GM23248 (cell line): ENCODE measurements around the gene CPNE2. TPM values are rescaled to one million over a fixed set of nuclear protein-coding genes. Genes with fewer than 3 reads are reported as not detected.
"Not testable (repeated sequence)": the region's sequence is repeated elsewhere in the genome, so short reads cannot be mapped to it uniquely, and the experiment has no call there.

Experiments used
- DNase-seq: peaks from one replicate; pipeline ENCODE4 v3.0.0-alpha.2; 2015
- H2AFZ ChIP-seq: fragments of 200-600 bp; sonication (generic); 2 replicates; pipeline ENCODE4 v1.6.1; 2016; ENCODE audit warnings: antibody characterized with exemption
- H3F3A ChIP-seq: fragments of 200-600 bp; sonication (generic); 2 replicates; pipeline ENCODE4 v1.6.1; 2016; ENCODE audit warnings: mild to moderate bottlenecking, antibody characterized with exemption, mixed run types; ENCODE audit not compliant: insufficient read depth
- H3K27ac ChIP-seq: fragments of 200-600 bp; sonication (generic); 2 replicates; pipeline ENCODE4 v1.5.1; 2016; ENCODE audit warnings: mild to moderate bottlenecking
- H3K27me3 ChIP-seq: fragments of 200-600 bp; sonication (generic); replicated peaks from 2 replicates; pipeline ENCODE4 v1.6.1; 2016; ENCODE audit warnings: mild to moderate bottlenecking; ENCODE audit not compliant: insufficient read depth
- H3K36me3 ChIP-seq: fragments of 200-600 bp; sonication (generic); 2 replicates; pipeline ENCODE4 v1.6.1; 2016; ENCODE audit warnings: low read depth, mild to moderate bottlenecking
- H3K4me1 ChIP-seq: fragments of 200-600 bp; sonication (generic); 2 replicates; pipeline ENCODE4 v1.6.1; 2016; ENCODE audit warnings: mild to moderate bottlenecking; ENCODE audit not compliant: insufficient read depth
- H3K4me2 ChIP-seq: fragments of 200-600 bp; sonication (generic); one replicate; pipeline ENCODE4 v1.6.1; 2016; ENCODE audit warnings: mild to moderate bottlenecking; ENCODE audit not compliant: unreplicated experiment
- H3K4me3 ChIP-seq: fragments of 200-600 bp; sonication (generic); 2 replicates; pipeline ENCODE4 v1.5.1; 2016; ENCODE audit warnings: mild to moderate bottlenecking
- H3K79me2 ChIP-seq: fragments of 200-600 bp; sonication (generic); 2 replicates; pipeline ENCODE4 v1.6.1; 2016; ENCODE audit warnings: mild to moderate bottlenecking; ENCODE audit not compliant: insufficient read depth
- H3K9ac ChIP-seq: fragments of 200-600 bp; sonication (generic); 2 replicates; pipeline ENCODE4 v1.6.1; 2016; ENCODE audit warnings: mild to moderate bottlenecking
- H3K9me2 ChIP-seq: fragments of 200-600 bp; sonication (generic); 2 replicates; pipeline ENCODE4 v1.6.1; 2016; ENCODE audit warnings: mixed run types, mild to moderate bottlenecking, moderate library complexity; ENCODE audit not compliant: insufficient read depth
- H3K9me3 ChIP-seq: fragments of 200-600 bp; sonication (generic); one replicate; pipeline ENCODE4 v1.6.1; 2017; ENCODE audit warnings: low read depth
- H4K20me1 ChIP-seq: fragments of 200-600 bp; sonication (generic); 2 replicates; pipeline ENCODE4 v1.6.0; 2016; ENCODE audit not compliant: insufficient read depth
- EZH2 ChIP-seq: fragments of 200-600 bp; sonication (generic); IDR thresholded peaks from 2 replicates; pipeline ENCODE4 v1.6.1; 2018; ENCODE audit warnings: antibody characterized with exemption, mild to moderate bottlenecking; ENCODE audit not compliant: insufficient read depth, poor library complexity, severe bottlenecking
- EZH2phosphoT487 ChIP-seq: fragments of 200-600 bp; sonication (generic); IDR thresholded peaks from 2 replicates; pipeline ENCODE4 v1.6.1; 2018; ENCODE audit warnings: antibody characterized with exemption, moderate library complexity, mild to moderate bottlenecking, low read depth; ENCODE audit not compliant: insufficient read depth
- WGBS, 2 experiments: methylation state at CpG; one replicate each; pipeline ENCODE4 v1.1.6; 2015 to 2017; ENCODE audit warnings: low lambda C conversion rate in 2 of 2, low coverage in 1 of 2; ENCODE audit errors: missing lambda C conversion rate in 2 of 2; 5-methylcytosine and 5-hydroxymethylcytosine counted together
- in situ Hi-C: fragments of 300-500 bp; cut with MboI; formaldehyde crosslinking; loops from 2 replicates; pipeline ENCODE4 v1.15.0; 2020
- polyA plus RNA-seq: library from polyadenylated mRNA; unstranded; fragments of >200 nt; fragmentation: Nextera tagmentation; extraction: Ambion mirVana; gene quantifications from 2 replicates; pipeline ENCODE4 v1.2.1, GENCODE V29; 2016
- total RNA-seq: library from RNA; depleted of rRNA; stranded (reverse); fragments of >200 nt; shearing (Covaris generic); gene quantifications from 2 replicates; pipeline ENCODE4 v1.2.3, GENCODE V29; 2014

Gene CPNE2
- total and polyA plus RNA-seq, 2 experiments from 2014 or later, result 9.0 to 13.9 TPM

- H4K20me1 ChIP-seq, result no peaks in the 10 kb centered on the region
- peaks cover 40% of the 10 kb centered on the region for H3F3A ChIP-seq
- no peaks in the 10 kb centered on the region for H3K9me3 ChIP-seq
- no peaks in the 10 kb centered on the region for H3K36me3 ChIP-seq
- H3K9ac ChIP-seq, result peak overlapping the region; percentile 95
- in situ Hi-C loops, result no loop called here
- no peaks in the 10 kb centered on the region for H3K27me3 ChIP-seq
- peak overlapping the region; percentile 88 for H3K27ac ChIP-seq
- TF ChIP-seq EZH2phosphoT487 (no peak), EZH2 (no peak)
- H3K79me2 ChIP-seq, result peaks cover 95% of the 10 kb centered on the region
- peak; percentile 74 for DNase-seq
- no peaks in the 10 kb centered on the region for H3K9me2 ChIP-seq
- peaks cover 40% of the 10 kb centered on the region for H3K4me1 ChIP-seq
- H3K4me2 ChIP-seq, result peak overlapping the region; percentile 91
- whole genome bisulfite sequencing, 2 experiments, result 1 to 2% methylated on average over 28 of the region's 28 CpGs
- H2AFZ ChIP-seq, result peak overlapping the region; percentile 73
- peak overlapping the region; percentile 91 for H3K4me3 ChIP-seq
Measured at GRCh38 chr16:57186872-57187854, 94.8 kb downstream of the CPNE2 start.

GRCh38 chr16:57187902-57188710, 95.7 kb downstream of the CPNE2 start:
- WGBS, 2 experiments, result 73 to 75% methylated on average over 18 of the region's 18 CpGs
- in situ Hi-C loops, result not testable (repeated sequence)
- H3K4me1 ChIP-seq, result peaks cover 49% of the 10 kb centered on the region

GRCh38 chr16:57188711-57189002, 96.3 kb downstream of the CPNE2 start:
- H2AFZ ChIP-seq, result no peak overlapping the region
- no peak for DNase-seq
- in situ Hi-C loops, result no loop called here
- no peak for TF ChIP-seq EZH2phosphoT487
- TF ChIP-seq EZH2, result no peak
- no peaks in the 10 kb centered on the region for H3K36me3 ChIP-seq
- H3F3A ChIP-seq, result peaks cover 55% of the 10 kb centered on the region
- peak overlapping the region; percentile 91; the same call in 1 of the 2 replicates for H3K4me3 ChIP-seq
- no peaks in the 10 kb centered on the region for H3K9me3 ChIP-seq
- peaks cover 55% of the 10 kb centered on the region for H3K4me1 ChIP-seq
- peak overlapping the region; percentile 88; the same call in 1 of the 2 replicates for H3K27ac ChIP-seq
- no peaks in the 10 kb centered on the region for H3K9me2 ChIP-seq
- no peaks in the 10 kb centered on the region for H4K20me1 ChIP-seq
- H3K79me2 ChIP-seq, result peaks cover 95% of the 10 kb centered on the region
- peak overlapping the region; percentile 95; the same call in 1 of the 2 replicates for H3K9ac ChIP-seq
- H3K27me3 ChIP-seq, result no peaks in the 10 kb centered on the region
- 92% methylated on average over 9 of the region's 9 CpGs for WGBS, 2 experiments
- peak overlapping the region; percentile 91 for H3K4me2 ChIP-seq

More at GRCh38 chr16:57187902-57188710, 95.7 kb downstream of the CPNE2 start:
- Histone ChIP-seq H3K79me2 (peaks cover 95% of the 10 kb centered on the region), H3K9ac (peak overlapping the region; percentile 95), H3K4me3 (peak overlapping the region; percentile 91), H3F3A (peaks cover 50% of the 10 kb centered on the region), H2AFZ (peak overlapping the region; percentile 73), H3K27ac (peak overlapping the region; percentile 88), H3K4me2 (peak overlapping the region; percentile 91)
- H3K9me3 ChIP-seq, H3K9me2 ChIP-seq, H3K27me3 ChIP-seq, H3K36me3 ChIP-seq, H4K20me1 ChIP-seq: not testable (repeated sequence)
- DNase-seq, result peak; percentile 33

GRCh38 chr16:57189527-57189926, 97.1 kb downstream of the CPNE2 start:
- in situ Hi-C loops, H3K9me3 ChIP-seq, H4K20me1 ChIP-seq, H3K9me2 ChIP-seq, H2AFZ ChIP-seq, H3K27me3 ChIP-seq, H3K4me2 ChIP-seq, H3K4me3 ChIP-seq, DNase-seq, H3K9ac ChIP-seq, H3K36me3 ChIP-seq: not testable (repeated sequence)
- 97 to 99% methylated on average over 3 to 4 of the region's 4 CpGs for WGBS, 2 experiments
- peaks cover 90% of the 10 kb centered on the region for H3K79me2 ChIP-seq
- peak overlapping the region; percentile 88 for H3K27ac ChIP-seq
- H3K4me1 ChIP-seq, result peaks cover 61% of the 10 kb centered on the region
- peaks cover 64% of the 10 kb centered on the region for H3F3A ChIP-seq
